ENCODE measurements around the gene SAMD4B. TPM values are rescaled to one million over a fixed set of nuclear protein-coding genes. Genes with fewer than 3 reads are reported as not detected.

Gene SAMD4B
- total RNA-seq, 1 donor from 2014 or later = 119 TPM

GRCh38 chr19:39424934-39425333, 82.7 kb downstream of the SAMD4B start:
- no peak for DNase-seq
- no peak for TF ChIP-seq CTCF (IDR thresholded peaks at IDR 0.05; ENCODE audit: partially characterized antibody, unreplicated experiment)
- peaks cover 2% of the 10 kb centered on the region for H3K4me1 Mint-ChIP-seq (ENCODE audit: low read depth, unreplicated experiment)
- H3K36me3 Mint-ChIP-seq (ENCODE audit: unreplicated experiment) = no peaks in the 10 kb centered on the region
- no peak overlapping the region for H3K4me3 Mint-ChIP-seq (ENCODE audit: unreplicated experiment)
- H3K27ac Mint-ChIP-seq (ENCODE audit: unreplicated experiment) = no peak overlapping the region
- peaks cover 2% of the 10 kb centered on the region for H3K9me3 Mint-ChIP-seq (ENCODE audit: unreplicated experiment)
- H3K27me3 Mint-ChIP-seq (ENCODE audit: unreplicated experiment) = peaks cover 15% of the 10 kb centered on the region

GRCh38 chr19:39425744-39426143, 83.5 kb downstream of the SAMD4B start:
- peaks cover 2% of the 10 kb centered on the region for H3K9me3 Mint-ChIP-seq (ENCODE audit: unreplicated experiment)
- no peak overlapping the region for H3K4me3 Mint-ChIP-seq (ENCODE audit: unreplicated experiment)
- TF ChIP-seq CTCF (IDR thresholded peaks at IDR 0.05; ENCODE audit: partially characterized antibody, unreplicated experiment) = no peak
- peaks cover 15% of the 10 kb centered on the region for H3K27me3 Mint-ChIP-seq (ENCODE audit: unreplicated experiment)
- DNase-seq = no peak
- peaks cover 2% of the 10 kb centered on the region for H3K4me1 Mint-ChIP-seq (ENCODE audit: low read depth, unreplicated experiment)
- H3K36me3 Mint-ChIP-seq (ENCODE audit: unreplicated experiment) = no peaks in the 10 kb centered on the region
- H3K27ac Mint-ChIP-seq (ENCODE audit: unreplicated experiment) = no peak overlapping the region

- H3K27ac Mint-ChIP-seq (ENCODE audit: unreplicated experiment) = no peak overlapping the region
- no peak for DNase-seq
- peaks cover 2% of the 10 kb centered on the region for H3K4me1 Mint-ChIP-seq (ENCODE audit: low read depth, unreplicated experiment)
- H3K9me3 Mint-ChIP-seq (ENCODE audit: unreplicated experiment) = peaks cover 2% of the 10 kb centered on the region
- H3K36me3 Mint-ChIP-seq (ENCODE audit: unreplicated experiment) = no peaks in the 10 kb centered on the region
- TF ChIP-seq CTCF (IDR thresholded peaks at IDR 0.05; ENCODE audit: partially characterized antibody, unreplicated experiment) = no peak
- H3K4me3 Mint-ChIP-seq (ENCODE audit: unreplicated experiment) = no peak overlapping the region
- H3K27me3 Mint-ChIP-seq (ENCODE audit: unreplicated experiment) = peaks cover 15% of the 10 kb centered on the region
Observed at GRCh38 chr19:39426170-39426569, 83.9 kb downstream of the SAMD4B start.

GRCh38 chr19:39427707-39428106, 85.5 kb downstream of the SAMD4B start:
- peaks cover 2% of the 10 kb centered on the region for H3K4me1 Mint-ChIP-seq (ENCODE audit: low read depth, unreplicated experiment)
- no peak overlapping the region for H3K4me3 Mint-ChIP-seq (ENCODE audit: unreplicated experiment)
- peaks cover 15% of the 10 kb centered on the region for H3K27me3 Mint-ChIP-seq (ENCODE audit: unreplicated experiment)
- TF ChIP-seq CTCF (IDR thresholded peaks at IDR 0.05; ENCODE audit: partially characterized antibody, unreplicated experiment) = no peak
- no peaks in the 10 kb centered on the region for H3K36me3 Mint-ChIP-seq (ENCODE audit: unreplicated experiment)
- no peak overlapping the region for H3K27ac Mint-ChIP-seq (ENCODE audit: unreplicated experiment)
- DNase-seq = no peak
- H3K9me3 Mint-ChIP-seq (ENCODE audit: unreplicated experiment) = peaks cover 2% of the 10 kb centered on the region

- H3K27me3 Mint-ChIP-seq (ENCODE audit: unreplicated experiment) = peaks cover 15% of the 10 kb centered on the region
- H3K9me3 Mint-ChIP-seq (ENCODE audit: unreplicated experiment) = no peaks in the 10 kb centered on the region
- H3K4me1 Mint-ChIP-seq (ENCODE audit: low read depth, unreplicated experiment) = peaks cover 2% of the 10 kb centered on the region
- TF ChIP-seq CTCF (IDR thresholded peaks at IDR 0.05; ENCODE audit: partially characterized antibody, unreplicated experiment) = no peak
- DNase-seq = peak; percentile 72
- no peaks in the 10 kb centered on the region for H3K36me3 Mint-ChIP-seq (ENCODE audit: unreplicated experiment)
- no peak overlapping the region for H3K4me3 Mint-ChIP-seq (ENCODE audit: unreplicated experiment)
- peak overlapping the region; percentile 33 for H3K27ac Mint-ChIP-seq (ENCODE audit: unreplicated experiment)
Observed at GRCh38 chr19:39428283-39429112, 86.3 kb downstream of the SAMD4B start.

All from glutamatergic neuron (in vitro differentiated cells).